Uterus (tissue), 4 donors: ENCODE data around the gene LDLR. TPM values are rescaled to one million over a fixed set of nuclear protein-coding genes. Genes with fewer than 3 reads are reported as not detected.

Experiments used
- DNase-seq, 2 donors: peaks; one replicate each; pipeline ENCODE4 v3.0.0-alpha.2; 2019 to 2020
- H3K27ac ChIP-seq, 2 donors: fragments of 200-600 bp; sonication (generic); 1 replicate in 1 of 2; 2 replicates in 1 of 2; pipeline ENCODE4 v1.5.1; 2016 to 2018
- H3K27me3 ChIP-seq, 2 donors: fragments of 200-600 bp; sonication (generic); one replicate each; pipeline ENCODE4 v1.5.1; 2018 to 2019; ENCODE audit warnings: control low read depth in 1 of 2
- H3K36me3 ChIP-seq, 2 donors: fragments of 200-600 bp; sonication (generic); one replicate each; pipeline ENCODE4 v1.5.1; 2019; ENCODE audit warnings: control low read depth in 1 of 2
- H3K4me1 ChIP-seq, 2 donors: fragments of 200-600 bp; sonication (generic); one replicate each; pipeline ENCODE4 v1.5.1; 2018 to 2019; ENCODE audit warnings: control low read depth in 1 of 2
- H3K4me3 ChIP-seq, 2 donors: fragments of 200-600 bp; sonication (generic); 1 replicate in 1 of 2; 2 replicates in 1 of 2; pipeline ENCODE4 v1.5.1; 2018 to 2019; ENCODE audit warnings: mild to moderate bottlenecking in 1 of 2
- H3K9me3 ChIP-seq, 2 donors: fragments of 200-600 bp; sonication (generic); one replicate each; pipeline ENCODE4 v1.5.1; 2019; ENCODE audit warnings: control low read depth in 1 of 2
- POLR2A ChIP-seq, 2 donors: fragments of 450-650 bp; IDR thresholded peaks; one replicate each; pipeline ENCODE4 v1.6.1; 2016; ENCODE audit warnings: antibody characterized with exemption in 2 of 2, mild to moderate bottlenecking in 1 of 2, moderate library complexity in 1 of 2
- intact Hi-C: fragments of 100-400 bp; cut with DNase I; formaldehyde crosslinking; loops from one replicate; pipeline ENCODE4 v1.15.1; 2023; ENCODE audit warnings: low total_unique reads
- total RNA-seq, 4 donors: library from RNA; depleted of rRNA in 3 of 4; stranded (reverse); fragments of >200 nt in 3 of 4; gene quantifications; one replicate each; pipeline versions ENCODE4 v1.1.0 to v1.2.4, GENCODE V29; 2014 to 2023
- TF ChIP-seq, protein P1 (sequence below), 4 experiments: fragments of 200-600 bp in 2 of 4; fragments of 450-650 bp in 2 of 4; sonication (generic) in 2 of 4; IDR thresholded peaks; one replicate each; pipeline ENCODE4 v1.5.1; 2016 to 2019; ENCODE audit warnings: antibody characterized with exemption in 4 of 4, mild to moderate bottlenecking in 2 of 4, moderate library complexity in 1 of 4
- donor health status: DM: yes; HTN: yes; CAD: no.

Gene LDLR
- total RNA-seq, 4 donors from 2014 or later, result 7.9 to 55.3 (median 48.8) TPM

DNA sequence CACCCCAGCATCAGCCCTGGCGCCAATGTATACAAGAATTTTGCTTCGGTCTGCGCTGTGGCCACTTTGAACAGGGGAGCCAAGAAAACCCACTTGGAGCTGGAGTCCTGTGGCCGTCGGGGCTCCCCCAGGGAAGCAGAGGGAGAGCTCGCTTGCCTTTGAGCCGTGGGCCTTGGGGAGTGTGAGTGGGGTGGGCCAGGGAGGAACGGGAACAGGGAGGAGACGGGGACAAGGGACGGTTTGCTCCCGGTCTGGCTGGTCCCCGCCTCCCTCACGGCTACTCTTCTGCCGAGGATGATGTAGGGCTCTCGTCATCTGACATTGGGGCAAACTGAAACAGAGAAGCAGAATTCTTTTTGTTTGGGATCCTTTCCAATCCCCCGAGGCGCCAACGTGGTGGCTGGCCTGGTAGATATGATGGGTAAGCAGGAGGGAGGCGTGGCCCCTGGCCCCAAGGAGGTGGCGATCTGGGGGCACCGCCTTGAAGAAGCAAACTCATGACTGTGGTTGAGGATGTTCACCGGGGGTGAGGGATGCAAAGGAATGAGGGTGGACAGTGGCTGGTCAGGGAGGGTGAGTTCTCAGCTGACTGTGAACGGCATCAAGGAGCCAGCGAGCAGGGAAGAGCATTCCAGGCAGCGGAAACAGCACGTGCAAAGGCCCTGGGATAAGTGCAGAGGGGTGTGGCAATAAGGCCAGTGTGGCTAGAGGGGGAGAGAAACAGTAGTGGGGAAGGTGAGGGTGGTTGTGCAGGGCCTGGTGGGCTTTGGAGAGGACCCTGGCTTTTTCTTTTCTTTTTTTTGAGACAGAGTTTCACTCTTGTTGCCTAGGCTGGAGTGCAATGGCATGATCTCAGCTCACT lies 77.2 kb downstream of the LDLR start:
- Histone ChIP-seq H3K4me1 (peaks cover 28 to 45% of the 10 kb centered on the region in 2 donors), H3K36me3 (no peaks in the 10 kb centered on the region), H3K9me3 (no peaks in the 10 kb centered on the region), H3K4me3 (no peak overlapping the region), H3K27me3 (no peaks in the 10 kb centered on the region), H3K27ac (peak overlapping the region; percentile 93 to 96)
- intact Hi-C loops, result no loop called here
- DNase-seq, result peak; percentile 61 to 62
- TF ChIP-seq POLR2A (IDR thresholded peaks at IDR 0.05), result no peak
- TF ChIP-seq, protein P1, sequence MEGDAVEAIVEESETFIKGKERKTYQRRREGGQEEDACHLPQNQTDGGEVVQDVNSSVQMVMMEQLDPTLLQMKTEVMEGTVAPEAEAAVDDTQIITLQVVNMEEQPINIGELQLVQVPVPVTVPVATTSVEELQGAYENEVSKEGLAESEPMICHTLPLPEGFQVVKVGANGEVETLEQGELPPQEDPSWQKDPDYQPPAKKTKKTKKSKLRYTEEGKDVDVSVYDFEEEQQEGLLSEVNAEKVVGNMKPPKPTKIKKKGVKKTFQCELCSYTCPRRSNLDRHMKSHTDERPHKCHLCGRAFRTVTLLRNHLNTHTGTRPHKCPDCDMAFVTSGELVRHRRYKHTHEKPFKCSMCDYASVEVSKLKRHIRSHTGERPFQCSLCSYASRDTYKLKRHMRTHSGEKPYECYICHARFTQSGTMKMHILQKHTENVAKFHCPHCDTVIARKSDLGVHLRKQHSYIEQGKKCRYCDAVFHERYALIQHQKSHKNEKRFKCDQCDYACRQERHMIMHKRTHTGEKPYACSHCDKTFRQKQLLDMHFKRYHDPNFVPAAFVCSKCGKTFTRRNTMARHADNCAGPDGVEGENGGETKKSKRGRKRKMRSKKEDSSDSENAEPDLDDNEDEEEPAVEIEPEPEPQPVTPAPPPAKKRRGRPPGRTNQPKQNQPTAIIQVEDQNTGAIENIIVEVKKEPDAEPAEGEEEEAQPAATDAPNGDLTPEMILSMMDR (IDR thresholded peaks at IDR 0.05), result no peak

DNA sequence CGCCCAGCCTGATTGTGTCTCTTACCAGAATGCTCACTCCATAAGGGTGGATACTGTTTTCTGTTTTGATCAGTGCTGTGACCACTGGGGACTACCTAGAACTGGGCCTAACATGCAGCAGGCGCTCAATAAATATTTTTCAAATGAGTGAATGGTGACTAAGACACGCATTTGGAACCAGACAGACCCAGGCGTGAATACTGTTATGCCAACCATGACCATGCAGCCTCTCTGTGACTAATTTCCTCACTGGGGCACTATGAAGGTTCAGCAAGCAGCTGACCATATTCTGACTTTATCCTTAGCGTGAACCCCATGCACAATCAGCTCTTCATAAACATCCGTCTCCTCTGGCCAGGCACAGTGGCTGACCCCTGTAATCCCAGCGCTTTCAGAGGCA lies 79.3 kb downstream of the LDLR start:
- H3K4me3 ChIP-seq, result no peak overlapping the region
- no peak for TF ChIP-seq POLR2A (IDR thresholded peaks at IDR 0.05)
- TF ChIP-seq, protein P1 (IDR thresholded peaks at IDR 0.05), result no peak
- intact Hi-C loops, result no loop called here
- H3K27ac ChIP-seq, result peak overlapping the region; percentile 93 to 96
- H3K9me3 ChIP-seq, result no peaks in the 10 kb centered on the region
- DNase-seq, result no peak
- no peaks in the 10 kb centered on the region for H3K36me3 ChIP-seq
- peaks cover 28 to 45% of the 10 kb centered on the region in 2 donors for H3K4me1 ChIP-seq
- H3K27me3 ChIP-seq, result no peaks in the 10 kb centered on the region

DNA sequence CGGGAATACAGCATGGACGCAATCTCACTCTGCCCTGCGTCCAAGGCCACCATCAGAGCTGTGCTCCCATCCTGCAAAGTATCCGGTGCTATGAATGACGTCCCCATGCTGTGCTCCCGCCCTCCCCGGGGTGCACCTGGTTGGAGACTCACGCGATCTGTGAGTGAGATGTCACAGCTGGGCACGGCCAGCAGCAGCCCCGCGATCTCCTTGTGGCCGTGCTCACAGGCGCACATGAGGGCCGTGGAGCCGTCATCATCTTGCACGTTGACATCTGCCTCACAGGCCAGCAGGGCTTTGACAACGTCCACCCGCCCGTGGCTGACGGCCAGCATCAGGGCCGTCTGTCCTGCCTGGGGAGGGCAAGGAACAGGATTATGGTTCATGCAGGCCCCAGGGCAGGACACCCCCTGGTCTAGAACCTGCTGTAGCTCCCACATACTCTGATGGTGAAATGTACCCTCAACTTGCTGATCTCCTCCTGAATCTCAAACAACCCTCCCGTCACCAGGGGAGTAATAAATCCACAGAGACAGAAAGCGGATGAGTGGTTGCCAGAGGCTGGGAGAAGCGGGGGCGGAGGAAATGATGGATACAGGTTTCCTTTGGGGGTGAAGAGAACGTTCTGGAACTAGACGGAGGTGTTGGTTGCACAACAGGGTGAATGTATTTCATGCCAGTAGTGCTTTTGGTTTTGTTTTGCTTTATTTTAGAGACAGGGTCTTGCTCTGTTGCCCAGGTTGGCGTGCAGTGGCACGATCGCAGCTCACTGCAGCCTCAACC lies 80.8 kb downstream of the LDLR start:
- Histone ChIP-seq H3K4me3 (no peak overlapping the region), H3K4me1 (peaks cover 17 to 36% of the 10 kb centered on the region in 2 donors), H3K27ac (peak overlapping the region; percentile 93 to 96), H3K27me3 (no peaks in the 10 kb centered on the region), H3K36me3 (no peaks in the 10 kb centered on the region), H3K9me3 (no peaks in the 10 kb centered on the region)
- TF ChIP-seq POLR2A (IDR thresholded peaks at IDR 0.05), result no peak
- TF ChIP-seq, protein P1 (IDR thresholded peaks at IDR 0.05), result no peak
- intact Hi-C loops, result no loop called here
- peak; percentile 79 to 81 for DNase-seq

DNA sequence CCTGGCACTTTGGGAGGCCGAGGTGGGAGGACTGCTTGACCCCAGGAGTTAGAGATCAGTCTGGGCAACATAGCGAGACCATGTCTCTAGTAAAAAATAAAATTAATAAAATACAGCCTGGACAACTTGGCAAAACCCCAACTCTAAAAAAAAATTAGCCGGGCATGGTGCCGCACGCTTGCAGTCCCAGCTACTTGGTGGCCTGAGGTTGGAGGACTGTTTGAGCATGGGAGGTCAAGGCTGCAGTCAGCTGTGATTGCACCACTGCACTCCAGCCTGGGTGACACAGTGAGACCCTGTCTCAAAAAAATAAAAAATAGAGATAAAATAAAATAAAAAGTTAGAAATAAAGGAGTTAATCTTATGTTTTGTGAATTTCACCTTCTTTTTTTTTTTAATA lies 81.9 kb downstream of the LDLR start:
- Histone ChIP-seq H3K36me3 (no peaks in the 10 kb centered on the region), H3K9me3 (no peaks in the 10 kb centered on the region), H3K4me1 (peaks cover 10 to 27% of the 10 kb centered on the region in 2 donors), H3K27ac (peak overlapping the region; percentile 93 to 96), H3K27me3 (no peaks in the 10 kb centered on the region), H3K4me3 (no peak overlapping the region)
- no peak for DNase-seq
- intact Hi-C loops, result no loop called here
- TF ChIP-seq POLR2A (IDR thresholded peaks at IDR 0.05), result no peak
- TF ChIP-seq, protein P1 (IDR thresholded peaks at IDR 0.05), result no peak

DNA sequence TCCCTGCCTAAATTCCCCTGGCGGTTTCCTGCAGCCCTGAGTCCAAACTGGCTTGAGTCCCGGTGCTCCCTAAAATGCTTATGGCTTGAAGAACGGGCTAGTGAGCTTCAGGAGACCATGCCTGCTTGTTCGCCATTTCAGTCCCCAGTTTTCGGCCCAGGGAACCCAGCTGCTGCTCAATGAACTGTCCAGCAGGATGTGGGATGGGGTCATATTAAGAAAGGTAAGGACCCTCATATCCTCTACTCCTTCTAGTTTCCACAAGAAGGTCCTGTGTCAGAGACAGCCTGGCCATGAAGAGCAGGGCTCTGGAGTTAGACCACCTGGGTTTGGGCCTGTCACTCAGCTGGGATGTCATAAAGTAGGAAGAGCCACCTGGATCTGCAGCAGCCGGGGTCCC lies 83.3 kb downstream of the LDLR start:
- TF ChIP-seq, protein P1 (IDR thresholded peaks at IDR 0.05), result no peak
- TF ChIP-seq POLR2A (IDR thresholded peaks at IDR 0.05), result no peak
- Histone ChIP-seq H3K27me3 (no peaks in the 10 kb centered on the region), H3K9me3 (no peaks in the 10 kb centered on the region), H3K4me1 (peaks cover 4 to 19% of the 10 kb centered on the region in 2 donors), H3K4me3 (no peak overlapping the region), H3K27ac (peak overlapping the region; percentile 93 to 96), H3K36me3 (no peaks in the 10 kb centered on the region)
- no peak for DNase-seq
- intact Hi-C loops, result no loop called here
